IMR-90 (cell line): ENCODE measurements around the gene FCHSD2. TPM values are rescaled to one million over a fixed set of nuclear protein-coding genes. Genes with fewer than 3 reads are reported as not detected.

ENCODE experiments used
- ATAC-seq: fragments of 200-7000 bp; cut with Tn5 transposase; 2 replicates; pipeline ENCODE4 v1.9.1; 2020; ENCODE audit warnings: low read depth, mild to moderate bottlenecking, moderate library complexity
- BruUV-seq: library from RNA; stranded (reverse); fragments of 400-500 nt; replicated peaks from 2 replicates; lab custom pipeline; 2021; lab: Mats Ljungman, UMichigan
- CTCF ChIA-PET: fragments of 300-600 bp; formaldehyde crosslinking; extraction: SDS; loops from one replicate; lab custom pipeline; 2021; ENCODE audit warnings: antibody characterized with exemption; lab: Yijun Ruan, JAX
- POLR2A ChIA-PET: fragments of 300-600 bp; sonication (Branson Sonifier 250); formaldehyde crosslinking; loops from one replicate; lab custom pipeline; 2022; ENCODE audit warnings: antibody characterized with exemption; ENCODE audit not compliant: unreplicated experiment; lab: Charles Lee
- DNase-seq: peaks from one replicate; pipeline ENCODE4 v3.0.0; 2013
- H2AFZ ChIP-seq: replicated peaks from 2 replicates; pipeline ENCODE3; 2013; ENCODE audit warnings: low read length, mild to moderate bottlenecking; ENCODE audit not compliant: poor library complexity
- H2AK5ac ChIP-seq: 2 replicates; pipeline ENCODE4 v1.6.1; 2013; ENCODE audit warnings: low read depth, low read length, inconsistent platforms
- H2AK9ac ChIP-seq: replicated peaks from 2 replicates; pipeline ENCODE3; 2013; ENCODE audit warnings: mild to moderate bottlenecking, low read depth, low read length, moderate library complexity; ENCODE audit not compliant: poor library complexity
- H2BK120ac ChIP-seq: 2 replicates; pipeline ENCODE4 v1.6.1; 2013; ENCODE audit warnings: low read depth, low read length, inconsistent platforms
- H2BK15ac ChIP-seq: 3 replicates; pipeline ENCODE4 v1.6.1; 2013; ENCODE audit warnings: low read depth, low read length, inconsistent platforms
- H2BK20ac ChIP-seq: 2 replicates; pipeline ENCODE4 v1.6.1; 2013; ENCODE audit warnings: low read depth, mild to moderate bottlenecking, inconsistent platforms, low read length, moderate library complexity
- H2BK5ac ChIP-seq: 2 replicates; pipeline ENCODE4 v1.6.1; 2013; ENCODE audit warnings: mild to moderate bottlenecking, low read depth, low read length, inconsistent platforms; ENCODE audit not compliant: poor library complexity, severe bottlenecking
- H3K14ac ChIP-seq: replicated peaks from 2 replicates; pipeline ENCODE4 v1.6.1; 2013; ENCODE audit warnings: low read depth, low read length, inconsistent platforms
- H3K18ac ChIP-seq: 2 replicates; pipeline ENCODE4 v1.6.1; 2013; ENCODE audit warnings: low read depth, low read length, control low read depth
- H3K23ac ChIP-seq: 2 replicates; pipeline ENCODE4 v1.6.1; 2013; ENCODE audit warnings: low read depth, low read length, inconsistent platforms
- H3K27ac ChIP-seq: 2 replicates; pipeline ENCODE4 v1.5.1; 2013; ENCODE audit warnings: mild to moderate bottlenecking, control low read depth, low read length; ENCODE audit not compliant: insufficient read depth
- H3K27me3 ChIP-seq: 2 replicates; pipeline ENCODE4 v1.6.1; 2013; ENCODE audit warnings: low read length; ENCODE audit not compliant: control insufficient read depth, insufficient read depth
- H3K36me3 ChIP-seq: 2 replicates; pipeline ENCODE4 v1.6.1; 2013; ENCODE audit warnings: low read length, mixed read lengths; ENCODE audit not compliant: control insufficient read depth, insufficient read depth
- H3K4ac ChIP-seq: 2 replicates; pipeline ENCODE4 v1.6.1; 2013; ENCODE audit warnings: low read depth, low read length, inconsistent platforms
- H3K4me1 ChIP-seq: 2 replicates; pipeline ENCODE4 v1.6.1; 2013; ENCODE audit warnings: low read length, mixed read lengths; ENCODE audit not compliant: control insufficient read depth, insufficient read depth
- H3K4me2 ChIP-seq: 2 replicates; pipeline ENCODE4 v1.6.1; 2013; ENCODE audit warnings: low read depth, mild to moderate bottlenecking, control low read depth, low read length, moderate library complexity
- H3K4me3 ChIP-seq: 2 replicates; pipeline ENCODE4 v1.5.1; 2013; ENCODE audit warnings: low read depth, mild to moderate bottlenecking, control low read depth, low read length, moderate library complexity; ENCODE audit not compliant: insufficient read depth
- H3K56ac ChIP-seq: 2 replicates; pipeline ENCODE4 v1.6.1; 2013; ENCODE audit warnings: low read length, inconsistent platforms; ENCODE audit not compliant: insufficient read depth; ENCODE audit errors: extremely low read depth
- H3K79me1 ChIP-seq, 2 experiments: 2 replicates each; pipeline ENCODE4 v1.6.1; 2013; ENCODE audit warnings: low read length in 2 of 2, inconsistent platforms in 1 of 2, low read depth in 1 of 2
- H3K9ac ChIP-seq: 2 replicates; pipeline ENCODE4 v1.6.1; 2013; ENCODE audit warnings: low read depth, low read length, control low read depth
- H3K9me1 ChIP-seq: 2 replicates; pipeline ENCODE4 v1.6.1; 2013; ENCODE audit warnings: low read length, inconsistent platforms; ENCODE audit not compliant: insufficient read depth
- H3K9me3 ChIP-seq: 2 replicates; pipeline ENCODE4 v1.6.1; 2013; ENCODE audit warnings: low read length; ENCODE audit not compliant: control insufficient read depth, insufficient read depth
- H4K20me1 ChIP-seq: 2 replicates; pipeline ENCODE4 v1.6.1; 2013; ENCODE audit warnings: low read length, inconsistent platforms; ENCODE audit not compliant: insufficient read depth
- H4K5ac ChIP-seq: 2 replicates; pipeline ENCODE4 v1.6.1; 2013; ENCODE audit warnings: mild to moderate bottlenecking, low read depth, low read length, control low read depth
- H4K8ac ChIP-seq, 2 experiments: 2 replicates each; pipeline ENCODE4 v1.6.1; 2013; ENCODE audit warnings: low read depth in 2 of 2, low read length in 2 of 2, control low read depth in 1 of 2, inconsistent platforms in 1 of 2
- H4K91ac ChIP-seq: 2 replicates; pipeline ENCODE4 v1.6.1; 2013; ENCODE audit warnings: low read depth, low read length, inconsistent platforms; ENCODE audit not compliant: insufficient read depth
- BHLHE40 ChIP-seq: fragments of 150-350 bp; IDR thresholded peaks from 2 replicates; pipeline ENCODE4 v1.6.1; 2016; ENCODE audit warnings: mild to moderate bottlenecking, low read depth, low read length
- CEBPB ChIP-seq: IDR thresholded peaks from 2 replicates; pipeline ENCODE4 v1.6.1; 2012; ENCODE audit warnings: low read depth, low read length, improper control_type of control experiment
- CHD1 ChIP-seq: IDR thresholded peaks from 2 replicates; pipeline ENCODE4 v1.6.1; 2012; ENCODE audit warnings: low read depth, low read length, improper control_type of control experiment
- FOS ChIP-seq: fragments of 150-350 bp; IDR thresholded peaks from 2 replicates; pipeline ENCODE4 v1.6.1; 2016; ENCODE audit warnings: low read depth, low read length
- MAFK ChIP-seq: IDR thresholded peaks from 2 replicates; pipeline ENCODE4 v1.6.1; 2012; ENCODE audit warnings: low read depth, low read length, improper control_type of control experiment
- MAZ ChIP-seq: IDR thresholded peaks from 2 replicates; pipeline ENCODE4 v1.6.1; 2012; ENCODE audit warnings: low read depth, mild to moderate bottlenecking, low read length, improper control_type of control experiment, moderate library complexity, borderline replicate concordance
- MXI1 ChIP-seq: IDR thresholded peaks from 2 replicates; pipeline ENCODE4 v1.6.1; 2012; ENCODE audit warnings: low read depth, mild to moderate bottlenecking, low read length, moderate library complexity, borderline replicate concordance
- NFE2L2 ChIP-seq: fragments of 150-350 bp; IDR thresholded peaks from 2 replicates; pipeline ENCODE4 v1.6.1; 2016; ENCODE audit warnings: low read depth, mild to moderate bottlenecking, low read length
- POLR2A ChIP-seq: IDR thresholded peaks from 2 replicates; pipeline ENCODE4 v1.6.1; 2012; ENCODE audit warnings: mild to moderate bottlenecking, low read depth, low read length
- RAD21 ChIP-seq: IDR thresholded peaks from 2 replicates; pipeline ENCODE4 v1.6.1; 2012; ENCODE audit warnings: low read length, improper control_type of control experiment
- SMC3 ChIP-seq: fragments of 150-350 bp; IDR thresholded peaks from 2 replicates; pipeline ENCODE4 v1.6.1; 2016; ENCODE audit warnings: low read depth, mild to moderate bottlenecking, antibody characterized with exemption, low read length, moderate library complexity
- WGBS, 2 experiments: methylation state at CpG; one replicate each; pipeline versions ENCODE4 v1.1.5 to v1.1.7; 2013; ENCODE audit warnings: missing lambda C conversion rate in 2 of 2; ENCODE audit not compliant: insufficient read length in 1 of 2; ENCODE audit errors: extremely low coverage in 2 of 2; 5-methylcytosine and 5-hydroxymethylcytosine counted together
- dilution Hi-C: fragments of 300-500 bp; cut with HindIII; formaldehyde crosslinking; loops from one replicate; pipeline ENCODE4 v1.14.3; 2018; ENCODE audit warnings: low sequenced_read_pairs; ENCODE audit not compliant: unreplicated experiment
- in situ Hi-C: fragments of 300-500 bp; cut with MboI; formaldehyde crosslinking; loops from 3 replicates; pipeline ENCODE4 v1.14.3; 2019; ENCODE audit warnings: low sequenced_read_pairs, inconsistent platforms, mixed read lengths
- intact Hi-C: fragments of 100-400 bp; cut with micrococcal nuclease; formaldehyde crosslinking; loops from 2 replicates; pipeline ENCODE4 v1.10.0; 2022
- polyA plus RNA-seq, 3 experiments: library from polyadenylated mRNA; depleted of rRNA; stranded (reverse); fragments of >200 nt; gene quantifications; 2 replicates each; pipeline ENCODE4 v1.2.3, GENCODE V29; 2012; ENCODE audit warnings: low replicate concordance in 1 of 3
- total RNA-seq: library from RNA; depleted of rRNA; stranded (reverse); fragments of >200 nt; gene quantifications from 2 replicates; pipeline ENCODE4 v1.2.3, GENCODE V29; 2012
- TF ChIP-seq, protein P1 (sequence below): conservative IDR thresholded peaks from 2 replicates; pipeline ENCODE4 v1.5.1; 2012; ENCODE audit warnings: mild to moderate bottlenecking, low read depth, low read length, improper control_type of control experiment
- TF ChIP-seq, protein P2 (sequence below): fragments of 150-350 bp; IDR thresholded peaks from 2 replicates; pipeline ENCODE4 v1.6.1; 2016; ENCODE audit warnings: low read depth, mild to moderate bottlenecking, low read length, moderate library complexity, borderline replicate concordance

The FCHSD2 gene
- total and polyA plus RNA-seq, 2 of the 4 experiments (the other 2 are of a cell fraction), result 5.9 to 18.7 TPM

DNA sequence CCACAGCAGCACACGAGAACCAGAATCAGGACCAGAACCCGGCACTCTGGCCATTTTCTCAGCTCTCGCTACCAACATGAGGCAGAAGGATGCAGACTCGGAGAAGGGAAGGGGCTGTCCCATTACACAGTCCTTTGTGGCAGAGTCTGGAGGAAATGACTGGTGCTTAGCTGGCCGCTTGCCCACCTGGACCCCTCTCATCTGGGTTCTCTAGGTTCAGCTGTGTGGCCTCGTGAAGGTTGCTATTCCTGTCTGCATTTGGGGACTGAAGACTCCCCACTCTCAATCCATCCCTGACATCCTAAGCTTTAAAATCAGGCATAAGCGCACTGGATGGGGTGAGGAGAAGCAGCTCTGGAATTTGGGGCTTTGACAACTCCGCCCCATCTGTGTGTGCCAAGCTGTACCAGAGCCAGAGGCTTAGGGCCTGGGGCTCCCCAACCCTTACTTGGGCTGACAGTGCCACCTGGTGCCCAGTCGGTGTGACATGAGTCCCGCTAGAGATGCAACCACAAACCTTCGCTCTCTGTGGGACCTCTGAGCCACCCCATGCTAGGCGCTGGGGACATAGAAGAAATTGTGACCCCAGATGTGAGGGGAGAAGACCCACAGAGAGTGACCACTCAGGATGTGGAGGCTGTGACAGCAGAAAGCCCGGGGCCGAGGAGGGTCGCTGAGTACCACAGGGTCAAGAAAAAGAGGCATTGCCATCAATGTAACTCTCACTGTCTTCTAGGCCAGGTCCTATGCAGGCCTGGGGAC lies 35.8 kb upstream of the FCHSD2 start:
- intact Hi-C loops (loop anchor here (1.0 kb wide), 4 partner anchors 38 to 453 kb away; no protein-coding TSS in a partner anchor), dilution Hi-C loops (no loop called here), in situ Hi-C loops (loop anchor here (5.0 kb wide), 2 partner anchors 346 to 456 kb away; no protein-coding TSS in a partner anchor)
- ATAC-seq (peak; percentile 96), DNase-seq (peak; percentile 81)
- Histone ChIP-seq H2AFZ (peak overlapping the region; percentile 79), H4K91ac (peak overlapping the region; percentile 29; the same call in 1 of the 2 replicates), H3K9me3 (no peaks in the 10 kb centered on the region), H2BK20ac (peak overlapping the region; percentile 50), H3K4me3 (no peak overlapping the region), H3K27ac (no peak overlapping the region), H3K27me3 (no peaks in the 10 kb centered on the region; the same call in 1 of the 2 replicates), H3K56ac (no peak overlapping the region), H2BK5ac (no peak overlapping the region), H3K9me1 (peaks cover 15% of the 10 kb centered on the region), H3K14ac (peak overlapping the region; percentile 42), H3K4ac (peak overlapping the region; percentile 76), H3K79me1 (no peaks in the 10 kb centered on the region), H3K23ac (peak overlapping the region; percentile 18; the same call in 1 of the 2 replicates), H3K4me2 (no peak overlapping the region), H2BK120ac (peak overlapping the region; percentile 69), H3K4me1 (peaks cover 5% of the 10 kb centered on the region), H4K8ac (peak overlapping the region in 1 of 2 experiments; percentile 55; a peak in 2 of 4 replicates), H4K5ac (peak overlapping the region; percentile 4; the same call in 1 of the 2 replicates), H3K9ac (no peak overlapping the region), H2AK5ac (peak overlapping the region; percentile 78), H2AK9ac (peak overlapping the region; percentile 67), H3K18ac (peak overlapping the region; percentile 7; the same call in 1 of the 2 replicates), H4K20me1 (no peaks in the 10 kb centered on the region), H3K36me3 (no peaks in the 10 kb centered on the region), H2BK15ac (peak overlapping the region; percentile 85; the same call in 2 of the 3 replicates)
- CTCF ChIA-PET, result interaction anchor here (0.9 to 2.7 kb wide), 13 partner anchors 8 to 453 kb away, joined by 3 to 19 read pairs (median 4); partner anchors contain the start of gene STARD10
- POLR2A ChIA-PET, result no interaction called here
- no TSS peak for BruUV-seq
- 39% methylated on average over 7 of the region's 15 CpGs; no CpG with 5 or more reads in 1 of the 2 experiments for WGBS, 2 experiments
- no peak for TF ChIP-seq CEBPB
- peak; percentile 98 for TF ChIP-seq RAD21
- TF ChIP-seq MAZ, result peak; percentile 64; the same call in 1 of the 2 replicates
- no peak for TF ChIP-seq CHD1
- TF ChIP-seq, protein P1, sequence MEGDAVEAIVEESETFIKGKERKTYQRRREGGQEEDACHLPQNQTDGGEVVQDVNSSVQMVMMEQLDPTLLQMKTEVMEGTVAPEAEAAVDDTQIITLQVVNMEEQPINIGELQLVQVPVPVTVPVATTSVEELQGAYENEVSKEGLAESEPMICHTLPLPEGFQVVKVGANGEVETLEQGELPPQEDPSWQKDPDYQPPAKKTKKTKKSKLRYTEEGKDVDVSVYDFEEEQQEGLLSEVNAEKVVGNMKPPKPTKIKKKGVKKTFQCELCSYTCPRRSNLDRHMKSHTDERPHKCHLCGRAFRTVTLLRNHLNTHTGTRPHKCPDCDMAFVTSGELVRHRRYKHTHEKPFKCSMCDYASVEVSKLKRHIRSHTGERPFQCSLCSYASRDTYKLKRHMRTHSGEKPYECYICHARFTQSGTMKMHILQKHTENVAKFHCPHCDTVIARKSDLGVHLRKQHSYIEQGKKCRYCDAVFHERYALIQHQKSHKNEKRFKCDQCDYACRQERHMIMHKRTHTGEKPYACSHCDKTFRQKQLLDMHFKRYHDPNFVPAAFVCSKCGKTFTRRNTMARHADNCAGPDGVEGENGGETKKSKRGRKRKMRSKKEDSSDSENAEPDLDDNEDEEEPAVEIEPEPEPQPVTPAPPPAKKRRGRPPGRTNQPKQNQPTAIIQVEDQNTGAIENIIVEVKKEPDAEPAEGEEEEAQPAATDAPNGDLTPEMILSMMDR, result peak; percentile 89
- TF ChIP-seq MAFK, result no peak
- TF ChIP-seq FOS, result no peak
- TF ChIP-seq POLR2A, result peak; percentile 69
- TF ChIP-seq MXI1, result peak; percentile 38; the same call in 1 of the 2 replicates
- TF ChIP-seq NFE2L2, result no peak
- peak; percentile 99 for TF ChIP-seq SMC3
- TF ChIP-seq BHLHE40, result peak; percentile 28; the same call in 1 of the 2 replicates
- TF ChIP-seq, protein P2, sequence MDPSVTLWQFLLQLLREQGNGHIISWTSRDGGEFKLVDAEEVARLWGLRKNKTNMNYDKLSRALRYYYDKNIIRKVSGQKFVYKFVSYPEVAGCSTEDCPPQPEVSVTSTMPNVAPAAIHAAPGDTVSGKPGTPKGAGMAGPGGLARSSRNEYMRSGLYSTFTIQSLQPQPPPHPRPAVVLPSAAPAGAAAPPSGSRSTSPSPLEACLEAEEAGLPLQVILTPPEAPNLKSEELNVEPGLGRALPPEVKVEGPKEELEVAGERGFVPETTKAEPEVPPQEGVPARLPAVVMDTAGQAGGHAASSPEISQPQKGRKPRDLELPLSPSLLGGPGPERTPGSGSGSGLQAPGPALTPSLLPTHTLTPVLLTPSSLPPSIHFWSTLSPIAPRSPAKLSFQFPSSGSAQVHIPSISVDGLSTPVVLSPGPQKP, result no peak
